HG03039 (cell line): ENCODE data around the gene ZBTB47.

Source experiments
- ATAC-seq: cut with Tn5 transposase; IDR thresholded peaks from one replicate; pipeline ENCODE4 v1.9.1; 2021; ENCODE audit warnings: mild to moderate bottlenecking, moderate library complexity; ENCODE audit not compliant: unreplicated experiment

Gene ZBTB47

DNA sequence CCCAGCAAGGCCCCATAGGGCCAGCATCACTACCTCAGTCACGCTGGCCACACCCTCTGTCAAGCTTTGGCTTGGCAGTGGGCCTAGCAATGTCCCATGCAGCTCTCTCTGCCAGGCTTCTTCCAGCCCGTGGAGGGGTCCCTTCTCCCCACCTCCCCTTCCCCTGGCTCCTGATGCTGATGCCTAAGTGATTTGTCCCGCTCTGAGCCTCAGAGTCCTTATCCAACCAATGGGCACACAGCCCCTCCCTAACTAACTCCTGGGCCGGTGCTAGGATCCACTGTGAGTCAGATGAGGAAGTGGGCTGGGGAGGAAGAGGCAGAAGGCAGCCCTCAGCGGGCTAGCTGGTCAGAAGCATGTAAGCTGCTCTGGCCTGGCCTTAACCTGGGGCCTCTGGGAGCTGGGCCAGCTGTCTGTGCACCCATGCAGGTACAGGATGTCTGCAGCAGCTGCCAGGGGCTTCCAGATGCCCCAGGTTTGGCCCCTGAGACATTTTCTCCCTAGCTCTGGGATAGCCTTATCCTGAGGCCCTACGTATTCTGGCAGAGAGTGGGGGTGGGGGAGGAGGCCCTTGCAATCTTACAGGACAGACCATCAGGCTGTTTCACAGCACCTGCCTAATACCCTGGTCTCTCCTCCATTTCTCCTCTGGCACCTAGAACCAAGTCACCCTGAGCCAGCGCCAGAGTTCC lies 740 bp upstream of the ZBTB47 start:
- ATAC-seq, result no peak

DNA sequence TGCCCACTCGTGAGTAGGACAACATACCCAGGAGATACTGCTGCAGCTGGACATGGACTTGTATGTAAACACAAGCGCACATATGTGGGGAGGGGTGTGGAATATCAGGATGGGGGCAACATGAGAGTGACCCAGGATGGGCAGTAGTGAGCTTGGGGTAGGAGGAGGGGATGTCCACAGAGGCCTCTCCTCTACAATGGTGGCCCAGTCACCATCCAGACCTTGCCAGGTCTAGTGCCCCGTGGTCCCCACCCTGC lies 266 bp upstream of the ZBTB47 start:
- ATAC-seq, result no peak

DNA sequence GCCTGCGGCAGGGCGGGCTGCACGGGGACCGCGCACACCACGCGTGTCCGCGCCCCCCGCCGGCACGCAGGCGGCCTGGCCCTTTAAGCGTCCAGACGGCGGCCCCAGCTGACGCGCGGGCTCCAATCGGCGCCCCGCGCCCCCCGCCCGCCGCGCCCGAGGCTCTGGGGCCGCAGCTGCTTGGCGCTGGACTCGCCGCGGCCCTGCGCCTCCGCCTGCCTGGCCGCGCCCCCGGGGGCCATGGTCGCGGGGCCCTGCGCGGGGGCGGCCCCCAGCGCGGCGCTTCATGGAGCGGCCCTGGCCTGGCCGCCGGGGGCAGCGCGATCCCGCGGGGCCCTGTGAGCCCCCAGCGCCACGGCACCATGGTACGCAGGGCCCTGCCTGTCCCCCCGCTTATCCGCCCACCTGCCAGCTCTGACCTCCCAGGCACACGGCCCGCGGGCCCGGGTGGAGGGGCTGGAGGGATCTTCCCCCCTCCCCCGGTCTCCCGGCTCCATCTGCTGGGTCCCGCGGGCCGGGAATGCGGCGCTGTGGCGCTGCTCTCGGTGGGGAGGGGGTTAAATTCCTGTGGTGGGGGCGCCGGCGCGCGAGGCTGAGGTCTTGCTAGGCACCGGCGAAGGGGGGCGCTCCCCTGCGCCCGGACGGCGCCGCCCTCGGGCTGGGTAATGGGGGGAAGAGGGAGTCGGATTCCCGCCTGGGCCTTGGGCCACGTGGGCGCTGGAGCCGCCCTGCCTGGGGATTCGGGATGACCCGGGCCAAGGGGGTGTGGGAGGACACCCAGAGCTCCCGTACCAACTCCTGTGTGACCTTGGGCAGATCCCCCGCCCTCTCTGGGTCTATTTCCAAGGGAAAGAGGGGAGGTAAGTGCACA lies 1.1 kb downstream of the ZBTB47 start:
- ATAC-seq, result no peak

DNA sequence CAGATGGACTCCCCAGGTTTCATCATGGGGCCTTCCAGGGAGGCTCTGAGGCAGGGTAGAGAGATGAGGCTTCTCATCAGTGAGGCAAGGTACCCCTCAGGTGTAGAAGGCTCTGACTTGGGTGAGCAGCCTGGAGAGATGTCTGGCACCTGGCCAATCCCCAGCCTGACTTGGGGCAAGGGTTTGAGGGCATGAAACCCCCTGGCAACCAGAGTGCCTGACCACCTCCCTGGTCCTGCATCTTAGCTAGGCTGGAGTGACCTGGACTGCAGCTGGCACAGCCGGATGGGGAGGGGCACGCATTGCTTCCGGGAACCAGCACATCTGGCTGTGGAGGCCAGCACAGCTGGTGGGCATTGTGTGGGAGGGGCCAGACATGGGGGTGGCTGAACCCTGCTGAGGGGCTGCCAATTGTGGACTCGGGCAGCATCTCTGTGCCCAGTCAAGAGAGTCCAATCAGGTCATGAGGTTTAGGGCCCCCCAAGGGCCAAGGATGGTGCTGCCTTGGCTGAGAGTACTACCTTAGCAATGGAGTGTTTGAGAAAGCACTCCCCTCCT lies 1.9 kb downstream of the ZBTB47 start:
- ATAC-seq, result no peak

DNA sequence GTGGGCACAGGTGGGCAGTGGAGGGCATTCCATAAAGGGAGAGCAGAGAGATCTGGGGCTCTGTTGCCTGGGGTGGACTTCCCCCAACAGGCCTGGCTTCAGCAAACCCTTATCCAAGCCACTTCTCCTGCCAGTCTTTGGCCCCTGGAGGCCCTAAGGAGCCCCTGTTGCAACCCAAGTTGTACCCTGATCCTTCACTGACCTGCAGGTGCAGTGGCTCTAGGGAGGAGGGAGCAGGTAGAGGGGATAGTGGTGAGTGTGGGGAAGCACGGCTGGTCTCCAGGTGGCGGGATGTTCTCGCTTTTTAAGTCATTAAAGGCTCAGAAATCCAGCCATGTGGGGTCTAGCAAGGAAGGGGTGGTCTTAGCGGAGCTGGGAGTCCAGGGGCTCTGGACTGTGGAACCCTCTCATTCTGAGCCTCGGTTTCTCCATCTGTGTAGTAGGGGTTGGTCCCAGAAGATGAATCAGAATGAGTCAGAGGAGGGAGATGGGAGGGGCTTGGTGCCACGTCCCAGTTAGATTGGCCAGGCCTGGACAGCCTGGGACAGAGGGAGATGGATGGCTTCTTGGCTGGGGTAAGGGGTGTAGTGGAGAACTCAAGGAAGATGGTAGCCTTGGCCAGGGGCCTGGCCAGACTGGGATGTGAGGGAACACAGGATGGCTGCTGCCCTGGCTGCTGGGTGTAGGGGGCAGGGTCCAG lies 2.6 kb downstream of the ZBTB47 start:
- ATAC-seq, result no peak

- ATAC-seq, result no peak
Observed at GRCh38 chr3:42656680-42657610, 3.4 kb downstream of the ZBTB47 start.

GRCh38 chr3:42657675-42658074 lies 4.2 kb downstream of the ZBTB47 start:
- ATAC-seq, result no peak

GRCh38 chr3:42658091-42658770 lies 4.7 kb downstream of the ZBTB47 start:
- no peak for ATAC-seq

GRCh38 chr3:42658771-42659390 lies 5.4 kb downstream of the ZBTB47 start:
- ATAC-seq, result no peak

GRCh38 chr3:42659451-42660130 lies 6.1 kb downstream of the ZBTB47 start:
- ATAC-seq, result no peak

- no peak for ATAC-seq
Observed at GRCh38 chr3:42660131-42660715, 6.7 kb downstream of the ZBTB47 start.

DNA sequence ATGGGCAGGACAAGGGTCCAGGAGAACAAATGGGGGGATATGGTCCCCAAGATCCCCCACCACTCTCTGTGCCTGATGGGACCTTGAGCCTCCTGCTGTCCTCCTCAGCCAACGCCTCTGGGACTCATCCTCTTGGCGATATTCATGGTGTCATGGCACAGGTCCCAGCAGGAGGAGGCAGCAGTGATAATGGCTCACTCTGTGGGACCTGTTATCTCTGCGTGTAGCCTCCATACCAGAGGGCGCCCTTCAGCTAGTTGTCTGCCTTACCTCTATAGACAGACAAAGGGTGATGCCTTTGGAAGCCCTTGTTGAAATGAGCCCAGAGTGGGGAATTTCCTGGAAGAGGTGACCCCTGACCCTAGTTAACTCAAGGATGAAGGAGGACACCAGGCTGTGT lies 7.4 kb downstream of the ZBTB47 start:
- ATAC-seq, result no peak

GRCh38 chr3:42661593-42662022 lies 8.1 kb downstream of the ZBTB47 start:
- no peak for ATAC-seq

GRCh38 chr3:42662037-42662812 lies 8.7 kb downstream of the ZBTB47 start:
- no peak for ATAC-seq

GRCh38 chr3:42662813-42663535 lies 9.5 kb downstream of the ZBTB47 start:
- no peak for ATAC-seq

GRCh38 chr3:42663581-42664437 lies 10.3 kb downstream of the ZBTB47 start:
- no peak for ATAC-seq
